Stimulated activated CD4-positive, alpha-beta T cell treated with anti-CD3 and anti-CD28 coated beads, Interleukin-15, amount 100 ng/mL, for 48 hours (primary cell): ENCODE results near the gene ABCF3.
A peak's percentile ranks its signal among the peaks of the same experiment; 100 is the strongest.

Experiments
- DNase-seq, 2 donors: peaks; one replicate each; pipeline ENCODE4 v3.0.0-alpha.2; 2020; ENCODE audit warnings: low read depth in 2 of 2

The ABCF3 gene

DNA sequence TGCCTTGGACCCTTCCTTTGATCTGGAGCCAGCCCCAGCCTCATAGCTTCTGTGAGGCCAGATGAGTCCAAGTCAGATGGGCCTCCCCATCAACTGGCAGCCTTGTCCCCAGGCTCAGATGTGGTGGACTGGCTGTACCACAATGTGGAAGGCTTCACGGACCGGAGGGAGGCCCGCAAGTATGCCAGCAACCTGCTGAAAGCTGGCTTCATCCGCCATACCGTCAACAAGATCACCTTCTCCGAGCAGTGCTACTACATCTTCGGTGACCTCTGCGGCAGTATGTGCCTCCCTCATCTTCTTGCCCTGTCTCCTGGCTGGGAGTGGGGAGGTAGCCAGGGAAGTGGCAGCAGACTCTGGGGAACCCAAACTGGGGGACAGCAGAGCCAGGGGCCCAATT is 18.2 kb upstream of the ABCF3 start:
- DNase-seq: no peak

DNA sequence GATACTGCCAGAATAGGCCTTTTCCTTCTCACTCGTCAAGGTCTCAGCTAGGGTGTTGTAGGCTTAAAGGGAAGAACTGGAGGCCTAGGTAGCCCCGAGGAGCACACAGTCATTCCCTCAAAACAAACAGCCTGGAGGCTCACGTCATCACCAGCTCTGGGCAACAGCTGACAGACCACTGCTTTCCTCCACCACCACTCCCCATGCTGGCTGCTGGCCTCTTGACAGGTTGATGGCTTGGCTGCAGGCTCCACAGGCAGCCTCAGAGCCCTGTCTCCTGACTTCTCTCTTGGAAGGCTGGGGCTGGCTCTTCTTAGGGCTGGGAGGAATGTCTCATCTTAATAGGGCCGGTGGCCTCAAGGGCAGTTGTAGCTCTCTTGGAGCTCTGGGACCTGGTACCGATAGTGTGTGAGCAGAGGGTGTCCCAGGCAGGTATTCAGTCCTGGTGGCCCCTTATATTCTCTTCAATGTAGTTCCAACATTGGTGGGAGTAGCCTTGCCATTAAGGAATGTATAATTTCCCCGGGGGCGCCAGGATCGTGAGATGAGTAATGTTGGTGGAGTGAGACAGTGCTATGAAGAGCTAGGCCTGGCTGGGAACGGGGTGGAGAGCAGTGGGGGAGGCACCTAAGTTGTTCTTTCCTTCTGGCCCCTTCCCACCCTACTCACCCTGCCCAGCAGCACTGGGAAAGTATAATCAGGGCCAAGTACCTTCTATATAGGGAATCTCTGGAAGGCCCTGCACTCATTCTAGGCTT is 17.5 kb upstream of the ABCF3 start:
- DNase-seq: no peak

- DNase-seq: no peak
Measured at GRCh38 chr3:184169896-184170875, 15.8 kb upstream of the ABCF3 start.

GRCh38 chr3:184171562-184171961 is 14.4 kb upstream of the ABCF3 start:
- no peak for DNase-seq

- no peak for DNase-seq
Measured at GRCh38 chr3:184172681-184173373, 13.2 kb upstream of the ABCF3 start.

GRCh38 chr3:184173374-184173722 is 12.7 kb upstream of the ABCF3 start:
- no peak for DNase-seq

GRCh38 chr3:184174284-184174645 is 11.7 kb upstream of the ABCF3 start:
- no peak for DNase-seq

- DNase-seq: peak; percentile 94 to 97
Measured at GRCh38 chr3:184174646-184175492, 11.1 kb upstream of the ABCF3 start, which contains the start of gene AP2M1. TSS of gene AP2M1 (plus strand) at chr3:184174855. CDS start at chr3:184176994, 2,139 bp downstream.

GRCh38 chr3:184175506-184175905 is 10.5 kb upstream of the ABCF3 start:
- no peak for DNase-seq

DNA sequence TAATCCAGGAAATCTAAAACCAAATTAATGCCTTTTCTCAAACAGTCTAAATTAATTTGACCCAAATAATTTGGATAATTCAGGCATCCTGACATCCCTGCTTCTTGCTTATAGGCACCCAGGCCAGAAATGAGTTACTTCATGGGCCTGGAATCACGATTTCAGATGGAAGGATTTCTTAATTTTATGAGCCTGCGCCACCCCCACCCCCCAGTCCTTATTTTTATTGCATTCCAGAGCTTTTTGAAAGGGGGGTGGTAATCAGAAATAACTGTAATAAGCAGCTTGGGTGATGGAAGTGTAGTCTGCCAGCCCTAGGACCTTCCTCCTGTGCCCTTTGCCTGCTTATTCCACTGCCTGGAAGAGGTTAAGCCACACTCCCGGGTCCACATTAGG is 10.0 kb upstream of the ABCF3 start:
- no peak for DNase-seq

GRCh38 chr3:184176377-184177330 is 9.3 kb upstream of the ABCF3 start:
- no peak for DNase-seq

GRCh38 chr3:184177331-184177731 is 8.7 kb upstream of the ABCF3 start:
- DNase-seq: no peak

DNA sequence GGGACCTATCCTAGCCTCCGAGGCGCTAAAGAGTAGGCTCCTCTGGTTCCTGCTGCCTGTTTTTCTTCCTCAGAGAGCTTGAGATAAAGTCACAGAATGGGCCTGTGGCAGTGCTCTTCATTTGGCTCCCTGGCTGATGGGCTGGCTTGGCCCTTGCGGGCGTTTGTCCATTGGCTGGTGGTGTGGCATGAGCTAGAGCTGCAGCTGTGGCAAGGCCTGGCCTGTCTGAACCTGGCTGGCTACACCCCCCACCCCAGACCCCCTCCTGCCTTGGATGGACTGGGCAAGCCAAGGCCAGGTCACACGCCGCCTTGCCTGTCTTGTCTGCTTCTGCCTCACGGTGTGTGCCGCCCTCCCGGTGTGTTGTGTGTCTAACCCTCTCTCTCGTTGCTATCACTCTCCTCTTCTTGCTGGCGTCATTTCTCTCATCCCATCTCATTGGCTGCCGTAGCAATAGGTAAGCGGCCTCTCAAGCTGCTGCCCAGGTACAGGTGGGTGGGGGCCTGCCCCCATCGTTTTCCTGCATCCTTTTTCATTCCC is 8.2 kb upstream of the ABCF3 start:
- DNase-seq: no peak

GRCh38 chr3:184178521-184179138 is 7.4 kb upstream of the ABCF3 start:
- no peak for DNase-seq

DNA sequence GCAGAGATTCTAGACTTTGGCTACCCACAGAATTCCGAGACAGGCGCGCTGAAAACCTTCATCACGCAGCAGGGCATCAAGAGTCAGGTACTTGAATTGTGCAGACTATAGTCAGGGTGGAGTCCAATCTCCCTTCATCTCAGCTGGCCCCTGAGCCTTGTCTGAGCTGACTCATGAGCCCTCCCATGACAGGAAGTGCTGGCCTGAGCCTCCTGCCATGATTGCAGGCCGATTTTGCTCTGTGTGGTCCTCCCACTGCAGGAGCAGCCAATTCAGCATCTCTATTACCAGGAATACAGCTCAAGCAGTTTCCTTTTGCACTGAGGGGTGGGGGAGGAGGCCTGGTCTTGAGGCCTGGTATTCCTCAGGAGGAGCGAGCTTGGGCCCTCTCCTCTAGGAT is 5.8 kb upstream of the ABCF3 start:
- DNase-seq: no peak

- DNase-seq: no peak
Measured at GRCh38 chr3:184181596-184181995, 4.4 kb upstream of the ABCF3 start.

- no peak for DNase-seq
Measured at GRCh38 chr3:184183679-184184078, 2.3 kb upstream of the ABCF3 start.

DNA sequence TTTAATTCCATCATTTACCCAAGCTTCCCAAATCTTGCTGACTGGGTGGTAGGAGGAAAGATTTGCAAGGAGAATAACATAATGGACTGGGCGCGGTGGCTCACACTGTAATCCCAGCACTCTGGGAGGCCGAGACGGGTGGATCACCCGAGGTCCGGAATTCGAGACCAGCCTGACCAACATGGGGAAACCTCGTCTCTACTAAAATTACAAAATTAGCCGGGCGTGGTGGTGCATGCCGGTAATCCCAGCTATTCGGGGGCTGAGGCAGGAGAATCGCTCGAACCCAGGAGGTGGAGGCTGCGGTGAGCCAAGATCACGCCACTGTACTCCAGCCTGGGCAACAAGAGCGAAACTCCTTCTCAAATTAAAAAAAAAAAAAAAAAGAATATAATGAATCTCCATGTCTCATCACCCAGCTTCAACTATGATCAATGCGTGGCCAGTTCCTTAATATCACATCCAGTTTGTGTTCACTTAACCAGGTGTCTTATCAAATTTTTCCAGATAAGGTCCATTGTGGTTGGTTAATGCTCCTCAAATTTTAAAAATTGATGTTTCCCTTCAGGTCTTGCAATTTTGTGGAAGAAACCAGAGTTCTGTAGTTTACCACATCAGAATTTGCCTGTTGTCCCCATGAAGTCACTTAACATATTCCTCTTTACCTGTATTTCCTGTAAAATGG is 1.3 kb upstream of the ABCF3 start:
- no peak for DNase-seq
